Activated CD4-positive, alpha-beta T cell treated with anti-CD3 and anti-CD28 coated beads, Interleukin-2, Interleukin-6, amounts not matched to agents 100 ng/mL and 50 ng/mL, durations not matched to agents 16 hours and 8 hours (primary cell): ENCODE measurements around the gene ACVR1.

Experiments
- DNase-seq: peaks from one replicate; pipeline ENCODE4 v3.0.0-alpha.2; 2020

The ACVR1 gene

GRCh38 chr2:157696036-157696435, 180.1 kb downstream of the ACVR1 start:
- no peak for DNase-seq

- no peak for DNase-seq
Observed at GRCh38 chr2:157692768-157693167, 183.4 kb downstream of the ACVR1 start.

- DNase-seq, result no peak
Observed at GRCh38 chr2:157691695-157692094, 184.4 kb downstream of the ACVR1 start.

- no peak for DNase-seq
Observed at GRCh38 chr2:157691131-157691530, 185.0 kb downstream of the ACVR1 start.
